HL-60 (cell line): ENCODE data around the gene CHRNA4.

Experiments used
- DNase-seq, 2 experiments: peaks; one replicate each; pipeline ENCODE4 v3.0.0-alpha.2; 2010 to 2020; ENCODE audit warnings: low read depth in 1 of 2, low spot score in 1 of 2
- H3K27ac ChIP-seq: fragments of 250-450 bp; sonication (Bioruptor Pico); replicated peaks from 2 replicates; pipeline ENCODE4 v1.5.1; 2020; ENCODE audit warnings: mild to moderate bottlenecking, moderate library complexity
- H3K27me3 ChIP-seq: fragments of 250-450 bp; sonication (Bioruptor Pico); 2 replicates; pipeline ENCODE4 v1.5.1; 2021; ENCODE audit warnings: mild to moderate bottlenecking, moderate library complexity; ENCODE audit not compliant: insufficient read depth, poor library complexity, severe bottlenecking
- H3K4me3 ChIP-seq: replicated peaks from 2 replicates; pipeline ENCODE4 v1.5.1; 2011; ENCODE audit warnings: mild to moderate bottlenecking, control low read depth, low read length; ENCODE audit not compliant: insufficient read depth
- GABPA ChIP-seq: IDR thresholded peaks from 2 replicates; pipeline ENCODE4 v1.6.1; 2012; ENCODE audit warnings: low read depth
- POLR2AphosphoS5 ChIP-seq: IDR thresholded peaks from 2 replicates; pipeline ENCODE4 v1.6.1; 2012; ENCODE audit warnings: low read depth
- SPI1 ChIP-seq: IDR thresholded peaks from 2 replicates; pipeline ENCODE4 v1.6.1; 2012; ENCODE audit warnings: low read depth, mild to moderate bottlenecking, borderline replicate concordance
- TF ChIP-seq, protein P1 (sequence below): IDR thresholded peaks from one replicate; pipeline ENCODE4 v1.5.1; 2011; ENCODE audit warnings: low read length, control low read depth, inconsistent platforms; ENCODE audit not compliant: insufficient read depth
- TF ChIP-seq, protein P2 (sequence below): IDR thresholded peaks from 2 replicates; pipeline ENCODE4 v1.6.1; 2012; ENCODE audit warnings: low read depth; ENCODE audit not compliant: insufficient replicate concordance

Gene CHRNA4

DNA sequence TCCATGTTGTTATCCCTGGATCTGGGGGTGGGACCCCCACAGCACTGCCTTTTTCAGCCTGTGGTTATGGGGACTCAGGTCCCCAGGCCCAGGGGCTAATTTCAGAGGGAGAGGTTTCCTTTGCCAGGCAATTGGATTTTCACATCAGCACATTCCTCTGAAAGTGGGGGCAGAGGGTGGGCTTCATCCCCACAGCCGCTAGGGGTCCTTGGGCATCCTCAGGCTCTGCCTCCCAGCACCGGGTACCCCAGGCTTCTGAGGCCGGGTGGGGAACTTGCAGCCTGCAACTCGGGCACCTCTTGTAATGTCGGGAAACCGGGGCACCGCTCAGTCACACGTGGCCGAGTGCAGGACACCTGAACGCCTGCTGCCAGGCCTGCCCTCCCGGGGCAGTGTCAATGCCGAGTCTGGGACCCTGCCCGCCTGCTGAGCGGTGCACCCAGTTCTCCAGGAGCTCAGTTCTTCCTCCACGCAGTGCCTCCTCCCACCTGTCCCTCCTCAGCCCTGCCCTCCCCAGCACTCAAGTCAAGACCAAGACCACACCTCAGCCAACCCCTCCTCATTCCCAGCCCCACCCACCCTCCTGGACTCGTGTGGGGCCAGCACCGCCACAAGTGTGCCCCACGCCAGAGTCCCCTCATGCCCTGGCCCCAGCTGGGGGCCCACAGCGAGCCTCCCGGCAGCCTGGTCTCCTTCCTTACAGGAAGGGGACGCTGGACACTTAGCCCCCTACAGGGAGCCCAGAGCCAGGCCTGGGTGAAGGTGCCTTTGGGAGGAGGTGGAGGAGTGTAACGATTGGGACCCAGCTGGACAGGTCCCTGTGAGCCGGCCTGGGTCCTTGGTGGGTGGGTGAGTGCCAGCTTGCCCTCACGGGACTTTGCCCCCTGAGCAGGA lies 8.8 kb upstream of the CHRNA4 start:
- no peak overlapping the region for H3K4me3 ChIP-seq
- no peaks in the 10 kb centered on the region for H3K27me3 ChIP-seq
- TF ChIP-seq, protein P1, sequence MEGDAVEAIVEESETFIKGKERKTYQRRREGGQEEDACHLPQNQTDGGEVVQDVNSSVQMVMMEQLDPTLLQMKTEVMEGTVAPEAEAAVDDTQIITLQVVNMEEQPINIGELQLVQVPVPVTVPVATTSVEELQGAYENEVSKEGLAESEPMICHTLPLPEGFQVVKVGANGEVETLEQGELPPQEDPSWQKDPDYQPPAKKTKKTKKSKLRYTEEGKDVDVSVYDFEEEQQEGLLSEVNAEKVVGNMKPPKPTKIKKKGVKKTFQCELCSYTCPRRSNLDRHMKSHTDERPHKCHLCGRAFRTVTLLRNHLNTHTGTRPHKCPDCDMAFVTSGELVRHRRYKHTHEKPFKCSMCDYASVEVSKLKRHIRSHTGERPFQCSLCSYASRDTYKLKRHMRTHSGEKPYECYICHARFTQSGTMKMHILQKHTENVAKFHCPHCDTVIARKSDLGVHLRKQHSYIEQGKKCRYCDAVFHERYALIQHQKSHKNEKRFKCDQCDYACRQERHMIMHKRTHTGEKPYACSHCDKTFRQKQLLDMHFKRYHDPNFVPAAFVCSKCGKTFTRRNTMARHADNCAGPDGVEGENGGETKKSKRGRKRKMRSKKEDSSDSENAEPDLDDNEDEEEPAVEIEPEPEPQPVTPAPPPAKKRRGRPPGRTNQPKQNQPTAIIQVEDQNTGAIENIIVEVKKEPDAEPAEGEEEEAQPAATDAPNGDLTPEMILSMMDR = no peak
- TF ChIP-seq GABPA = no peak
- TF ChIP-seq POLR2AphosphoS5 = no peak
- TF ChIP-seq, protein P2, sequence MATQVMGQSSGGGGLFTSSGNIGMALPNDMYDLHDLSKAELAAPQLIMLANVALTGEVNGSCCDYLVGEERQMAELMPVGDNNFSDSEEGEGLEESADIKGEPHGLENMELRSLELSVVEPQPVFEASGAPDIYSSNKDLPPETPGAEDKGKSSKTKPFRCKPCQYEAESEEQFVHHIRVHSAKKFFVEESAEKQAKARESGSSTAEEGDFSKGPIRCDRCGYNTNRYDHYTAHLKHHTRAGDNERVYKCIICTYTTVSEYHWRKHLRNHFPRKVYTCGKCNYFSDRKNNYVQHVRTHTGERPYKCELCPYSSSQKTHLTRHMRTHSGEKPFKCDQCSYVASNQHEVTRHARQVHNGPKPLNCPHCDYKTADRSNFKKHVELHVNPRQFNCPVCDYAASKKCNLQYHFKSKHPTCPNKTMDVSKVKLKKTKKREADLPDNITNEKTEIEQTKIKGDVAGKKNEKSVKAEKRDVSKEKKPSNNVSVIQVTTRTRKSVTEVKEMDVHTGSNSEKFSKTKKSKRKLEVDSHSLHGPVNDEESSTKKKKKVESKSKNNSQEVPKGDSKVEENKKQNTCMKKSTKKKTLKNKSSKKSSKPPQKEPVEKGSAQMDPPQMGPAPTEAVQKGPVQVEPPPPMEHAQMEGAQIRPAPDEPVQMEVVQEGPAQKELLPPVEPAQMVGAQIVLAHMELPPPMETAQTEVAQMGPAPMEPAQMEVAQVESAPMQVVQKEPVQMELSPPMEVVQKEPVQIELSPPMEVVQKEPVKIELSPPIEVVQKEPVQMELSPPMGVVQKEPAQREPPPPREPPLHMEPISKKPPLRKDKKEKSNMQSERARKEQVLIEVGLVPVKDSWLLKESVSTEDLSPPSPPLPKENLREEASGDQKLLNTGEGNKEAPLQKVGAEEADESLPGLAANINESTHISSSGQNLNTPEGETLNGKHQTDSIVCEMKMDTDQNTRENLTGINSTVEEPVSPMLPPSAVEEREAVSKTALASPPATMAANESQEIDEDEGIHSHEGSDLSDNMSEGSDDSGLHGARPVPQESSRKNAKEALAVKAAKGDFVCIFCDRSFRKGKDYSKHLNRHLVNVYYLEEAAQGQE = no peak
- H3K27ac ChIP-seq = no peak overlapping the region
- no peak for DNase-seq

DNA sequence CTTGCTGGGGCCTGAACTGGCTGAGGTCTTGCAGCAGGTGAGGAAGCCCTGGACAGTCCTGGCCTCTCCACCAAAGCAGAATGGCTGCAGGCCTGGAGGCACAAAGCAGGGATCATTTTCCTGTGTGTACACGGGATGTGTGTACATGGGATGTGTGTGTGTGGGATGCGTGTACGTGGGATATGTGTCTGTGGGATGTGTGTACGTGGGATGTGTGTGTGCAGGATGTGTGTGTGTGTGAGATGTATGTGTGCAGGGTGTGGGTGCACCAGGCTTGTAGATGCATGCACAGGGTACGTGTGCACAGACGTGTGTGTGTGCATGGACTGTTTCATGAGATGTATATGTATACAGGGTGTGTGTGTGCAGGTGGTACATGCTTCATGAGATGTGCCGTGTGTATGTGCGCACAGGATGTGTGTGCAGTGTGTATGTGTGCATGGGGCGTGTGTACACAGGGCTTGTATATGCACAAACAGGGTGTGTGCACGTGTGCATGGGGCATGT lies 7.9 kb upstream of the CHRNA4 start:
- Histone ChIP-seq H3K27me3 (no peaks in the 10 kb centered on the region), H3K27ac (no peak overlapping the region), H3K4me3 (no peak overlapping the region)
- TF ChIP-seq, protein P1 = no peak
- TF ChIP-seq, protein P2 = no peak
- TF ChIP-seq POLR2AphosphoS5 (no peak), GABPA (no peak), SPI1 (no peak)
- no peak for DNase-seq

DNA sequence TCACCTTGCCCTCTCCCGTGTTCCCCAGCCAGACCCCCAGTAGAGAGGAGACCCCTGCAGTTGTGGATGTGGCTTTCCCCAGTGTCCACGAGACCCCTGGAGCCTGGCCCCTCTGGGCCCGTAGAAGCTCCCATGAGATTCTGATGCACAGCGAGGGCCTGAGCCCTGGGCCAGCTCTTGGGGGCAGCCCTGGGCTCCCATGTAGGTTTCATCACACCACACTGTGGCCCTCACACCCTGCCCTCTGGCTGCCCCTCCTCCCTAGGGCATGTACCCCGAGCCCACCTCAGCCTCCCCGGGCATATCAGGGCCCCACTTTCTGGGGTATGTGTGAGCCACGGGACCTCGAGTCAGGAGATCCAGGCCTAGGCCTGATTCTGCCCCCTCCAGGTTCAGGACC lies 7.0 kb upstream of the CHRNA4 start:
- no peak overlapping the region for H3K27ac ChIP-seq
- H3K4me3 ChIP-seq = no peak overlapping the region
- no peaks in the 10 kb centered on the region for H3K27me3 ChIP-seq
- no peak for DNase-seq
- no peak for TF ChIP-seq GABPA
- TF ChIP-seq, protein P2 = no peak
- no peak for TF ChIP-seq POLR2AphosphoS5
- no peak for TF ChIP-seq SPI1
